Neural cell (in vitro differentiated cells): ENCODE results near the gene ITPRID1.

Experiments used
- EZH2 ChIP-seq: fragments of 200-600, 300-800 bp; shearing (Covaris generic), sonication (generic); IDR thresholded peaks from 2 replicates; pipeline ENCODE4 v1.6.1; 2014; ENCODE audit warnings: antibody characterized with exemption, low read length, borderline replicate concordance, mild to moderate bottlenecking; ENCODE audit not compliant: insufficient read depth, poor library complexity, severe bottlenecking
- POLR2AphosphoS5 ChIP-seq: IDR thresholded peaks from 2 replicates; pipeline ENCODE4 v1.6.1; 2012
- RAD21 ChIP-seq: fragments of 450-650 bp; conservative IDR thresholded peaks from 2 replicates; pipeline ENCODE4 v1.6.1; 2014; ENCODE audit warnings: antibody characterized with exemption, mild to moderate bottlenecking, moderate library complexity
- SMC3 ChIP-seq: fragments of 450-650 bp; conservative IDR thresholded peaks from 2 replicates; pipeline ENCODE4 v1.6.1; 2014; ENCODE audit warnings: antibody characterized with exemption, mild to moderate bottlenecking, moderate library complexity; ENCODE audit not compliant: poor library complexity
- TAF1 ChIP-seq: IDR thresholded peaks from 2 replicates; pipeline ENCODE4 v1.6.1; 2012; ENCODE audit warnings: low read depth
- TF ChIP-seq, protein P1 (sequence below): fragments of 450-650 bp; IDR thresholded peaks from 2 replicates; pipeline ENCODE4 v1.5.1; 2014; ENCODE audit warnings: antibody characterized with exemption, mild to moderate bottlenecking, moderate library complexity; ENCODE audit not compliant: poor library complexity, severe bottlenecking
- TF ChIP-seq, protein P2 (sequence below): IDR thresholded peaks from 2 replicates; pipeline ENCODE4 v1.6.1; 2012; ENCODE audit warnings: borderline replicate concordance

DNA sequence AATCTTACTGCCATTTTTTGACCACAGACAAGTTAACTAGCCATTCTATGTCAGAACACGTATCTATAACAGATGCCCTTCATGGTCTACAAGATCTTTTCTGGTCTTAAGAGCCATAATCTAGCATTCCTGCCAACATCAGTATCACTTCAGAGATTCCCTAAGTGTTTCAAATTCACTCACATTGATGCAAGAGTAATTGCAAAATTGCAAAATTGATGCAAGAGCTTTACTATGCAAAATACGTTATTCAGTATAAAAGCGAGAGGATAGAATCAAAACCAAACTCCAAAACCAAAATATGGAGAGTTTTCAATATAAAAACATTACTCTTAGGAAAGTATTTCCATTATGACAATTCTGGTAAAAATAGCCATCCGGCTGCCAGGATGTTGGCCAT, 135.0 kb downstream of the ITPRID1 start:
- TF ChIP-seq, protein P1, sequence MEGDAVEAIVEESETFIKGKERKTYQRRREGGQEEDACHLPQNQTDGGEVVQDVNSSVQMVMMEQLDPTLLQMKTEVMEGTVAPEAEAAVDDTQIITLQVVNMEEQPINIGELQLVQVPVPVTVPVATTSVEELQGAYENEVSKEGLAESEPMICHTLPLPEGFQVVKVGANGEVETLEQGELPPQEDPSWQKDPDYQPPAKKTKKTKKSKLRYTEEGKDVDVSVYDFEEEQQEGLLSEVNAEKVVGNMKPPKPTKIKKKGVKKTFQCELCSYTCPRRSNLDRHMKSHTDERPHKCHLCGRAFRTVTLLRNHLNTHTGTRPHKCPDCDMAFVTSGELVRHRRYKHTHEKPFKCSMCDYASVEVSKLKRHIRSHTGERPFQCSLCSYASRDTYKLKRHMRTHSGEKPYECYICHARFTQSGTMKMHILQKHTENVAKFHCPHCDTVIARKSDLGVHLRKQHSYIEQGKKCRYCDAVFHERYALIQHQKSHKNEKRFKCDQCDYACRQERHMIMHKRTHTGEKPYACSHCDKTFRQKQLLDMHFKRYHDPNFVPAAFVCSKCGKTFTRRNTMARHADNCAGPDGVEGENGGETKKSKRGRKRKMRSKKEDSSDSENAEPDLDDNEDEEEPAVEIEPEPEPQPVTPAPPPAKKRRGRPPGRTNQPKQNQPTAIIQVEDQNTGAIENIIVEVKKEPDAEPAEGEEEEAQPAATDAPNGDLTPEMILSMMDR = no peak
- no peak for TF ChIP-seq TAF1
- no peak for TF ChIP-seq SMC3
- no peak for TF ChIP-seq EZH2
- no peak for TF ChIP-seq POLR2AphosphoS5
- no peak for TF ChIP-seq RAD21
- TF ChIP-seq, protein P2, sequence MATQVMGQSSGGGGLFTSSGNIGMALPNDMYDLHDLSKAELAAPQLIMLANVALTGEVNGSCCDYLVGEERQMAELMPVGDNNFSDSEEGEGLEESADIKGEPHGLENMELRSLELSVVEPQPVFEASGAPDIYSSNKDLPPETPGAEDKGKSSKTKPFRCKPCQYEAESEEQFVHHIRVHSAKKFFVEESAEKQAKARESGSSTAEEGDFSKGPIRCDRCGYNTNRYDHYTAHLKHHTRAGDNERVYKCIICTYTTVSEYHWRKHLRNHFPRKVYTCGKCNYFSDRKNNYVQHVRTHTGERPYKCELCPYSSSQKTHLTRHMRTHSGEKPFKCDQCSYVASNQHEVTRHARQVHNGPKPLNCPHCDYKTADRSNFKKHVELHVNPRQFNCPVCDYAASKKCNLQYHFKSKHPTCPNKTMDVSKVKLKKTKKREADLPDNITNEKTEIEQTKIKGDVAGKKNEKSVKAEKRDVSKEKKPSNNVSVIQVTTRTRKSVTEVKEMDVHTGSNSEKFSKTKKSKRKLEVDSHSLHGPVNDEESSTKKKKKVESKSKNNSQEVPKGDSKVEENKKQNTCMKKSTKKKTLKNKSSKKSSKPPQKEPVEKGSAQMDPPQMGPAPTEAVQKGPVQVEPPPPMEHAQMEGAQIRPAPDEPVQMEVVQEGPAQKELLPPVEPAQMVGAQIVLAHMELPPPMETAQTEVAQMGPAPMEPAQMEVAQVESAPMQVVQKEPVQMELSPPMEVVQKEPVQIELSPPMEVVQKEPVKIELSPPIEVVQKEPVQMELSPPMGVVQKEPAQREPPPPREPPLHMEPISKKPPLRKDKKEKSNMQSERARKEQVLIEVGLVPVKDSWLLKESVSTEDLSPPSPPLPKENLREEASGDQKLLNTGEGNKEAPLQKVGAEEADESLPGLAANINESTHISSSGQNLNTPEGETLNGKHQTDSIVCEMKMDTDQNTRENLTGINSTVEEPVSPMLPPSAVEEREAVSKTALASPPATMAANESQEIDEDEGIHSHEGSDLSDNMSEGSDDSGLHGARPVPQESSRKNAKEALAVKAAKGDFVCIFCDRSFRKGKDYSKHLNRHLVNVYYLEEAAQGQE = no peak
